Heart left ventricle (tissue), 13 donors: ENCODE results near the gene JAKMIP3.

ENCODE experiments used
- CTCF ChIP-seq, 12 donors: fragments of 200-600 bp; sonication (generic) in 4 of 12; IDR thresholded peaks; one replicate each; pipeline versions ENCODE4 v1.5.0 to v1.8.0; 2018 to 2022; ENCODE audit warnings: antibody characterized with exemption in 12 of 12, mild to moderate bottlenecking in 5 of 12
- POLR2A ChIP-seq, 2 donors: fragments of 450-650 bp; IDR thresholded peaks; one replicate each; pipeline ENCODE4 v1.6.1; 2017; ENCODE audit warnings: antibody characterized with exemption in 2 of 2, mild to moderate bottlenecking in 2 of 2, moderate library complexity in 2 of 2
- donor health status: ischemic (EF 13 %, LVEDD 7.1; RV severe dilation, severe dysfunction).
- donor health status: DM: no; HTN: yes; CAD: no.
- donor health status: DM: no; HTN: no; CAD: no.
- donor health status: ischemic (EF 25% LVEDD 6.9; RV normal size, moderate dysfunction).
- donor health status: ischemic (EF 25% LVEDD 5.7; RV mildly dilated, moderate dysfunction).
- donor health status: ischemic (EF 35%, LVEDD 5.7; RV mildly dilated, moderate dysfunction).
- donor health status: nonischemic (EF 11% LVEDD 7.7; RV severe dilation, severe dysfunction).
- donor health status: DM: yes; HTN: yes; CAD: no.
- donor health status: PGD.
- donor health status: ischemic (EF 29% LVEDD 5.4; RV normal size, mild dysfunction).
- donor health status: nonischemic (EF 23%, LVEDD 6.1; RV moderate dilation, normal function).

- TF ChIP-seq CTCF (IDR thresholded peaks at IDR 0.05) = no peak
- no peak for TF ChIP-seq POLR2A (IDR thresholded peaks at IDR 0.05)
Observed at GRCh38 chr10:132044803-132045202, 20.9 kb upstream of the JAKMIP3 start.
